ENCODE measurements around the gene VPS33A. TPM values are rescaled to one million over a fixed set of nuclear protein-coding genes. Genes with fewer than 3 reads are reported as not detected.

Gene VPS33A
- total RNA-seq, 4 donors from 2014 or later, result 13.6 to 19.4 (median 15.1) TPM

- H3K27me3 ChIP-seq, result peaks cover 7% of the 10 kb centered on the region
- 91% methylated on average over 10 of the region's 10 CpGs for WGBS
- TF ChIP-seq POLR2A (IDR thresholded peaks at IDR 0.05) (no peak), CTCF (IDR thresholded peaks at IDR 0.05) (no peak), EP300 (IDR thresholded peaks at IDR 0.05) (no peak), POLR2AphosphoS5 (IDR thresholded peaks at IDR 0.05) (no peak)
Measured at GRCh38 chr12:122185494-122186082, 80.7 kb downstream of the VPS33A start.

GRCh38 chr12:122185079-122185478 lies 81.2 kb downstream of the VPS33A start:
- no peak for DNase-seq (ENCODE audit: low spot score in 2 of 2)
- H3K9me3 ChIP-seq, result no peaks in the 10 kb centered on the region
- H3K27me3 ChIP-seq, result peaks cover 7% of the 10 kb centered on the region
- H3K27ac ChIP-seq, result no peak overlapping the region
- TF ChIP-seq CTCF (IDR thresholded peaks at IDR 0.05) (no peak), POLR2A (IDR thresholded peaks at IDR 0.05) (no peak), EP300 (IDR thresholded peaks at IDR 0.05) (no peak), POLR2AphosphoS5 (IDR thresholded peaks at IDR 0.05) (no peak)
- H3K4me1 ChIP-seq, result peaks cover 10% of the 10 kb centered on the region
- H3K36me3 ChIP-seq, result no peaks in the 10 kb centered on the region
- no peak overlapping the region for H3K4me3 ChIP-seq
- 99% methylated on average over 7 of the region's 7 CpGs for WGBS

More at GRCh38 chr12:122185494-122186082, 80.7 kb downstream of the VPS33A start:
- Histone ChIP-seq H3K4me1 (peaks cover 10% of the 10 kb centered on the region), H3K9me3 (no peaks in the 10 kb centered on the region), H3K36me3 (no peaks in the 10 kb centered on the region), H3K4me3 (no peak overlapping the region), H3K27ac (no peak overlapping the region)
- DNase-seq (ENCODE audit: low spot score in 2 of 2), result no peak

- Histone ChIP-seq H3K4me3 (no peak overlapping the region), H3K9me3 (no peaks in the 10 kb centered on the region), H3K36me3 (no peaks in the 10 kb centered on the region), H3K4me1 (peaks cover 10% of the 10 kb centered on the region), H3K27ac (no peak overlapping the region), H3K27me3 (peaks cover 7% of the 10 kb centered on the region)
- 84% methylated on average over 16 of the region's 18 CpGs for WGBS
- no peak for DNase-seq (ENCODE audit: low spot score in 2 of 2)
- no peak for TF ChIP-seq POLR2A (IDR thresholded peaks at IDR 0.05)
- no peak for TF ChIP-seq CTCF (IDR thresholded peaks at IDR 0.05)
- TF ChIP-seq POLR2AphosphoS5 (IDR thresholded peaks at IDR 0.05), result no peak
- TF ChIP-seq EP300 (IDR thresholded peaks at IDR 0.05), result no peak
Measured at GRCh38 chr12:122184517-122184916, 81.8 kb downstream of the VPS33A start.

GRCh38 chr12:122183588-122183940 lies 82.7 kb downstream of the VPS33A start:
- H3K4me3 ChIP-seq, result peak overlapping the region; percentile 54
- no peak for TF ChIP-seq POLR2A (IDR thresholded peaks at IDR 0.05)
- no peak for TF ChIP-seq POLR2AphosphoS5 (IDR thresholded peaks at IDR 0.05)
- no peak for TF ChIP-seq CTCF (IDR thresholded peaks at IDR 0.05)
- TF ChIP-seq EP300 (IDR thresholded peaks at IDR 0.05), result no peak
- WGBS, result 87% methylated on average over 8 of the region's 10 CpGs
- H3K9me3 ChIP-seq, result no peaks in the 10 kb centered on the region
- DNase-seq (ENCODE audit: low spot score in 2 of 2), result no peak
- H3K4me1 ChIP-seq, result peaks cover 10% of the 10 kb centered on the region
- H3K27me3 ChIP-seq, result peaks cover 4% of the 10 kb centered on the region
- H3K36me3 ChIP-seq, result no peaks in the 10 kb centered on the region
- H3K27ac ChIP-seq, result no peak overlapping the region

GRCh38 chr12:122182887-122183587 lies 83.3 kb downstream of the VPS33A start, which contains the start of gene LRRC43:
TSS of gene LRRC43 (plus strand) at chr12:122183123. CDS start at chr12:122183145, 22 bp downstream.
- no peak for TF ChIP-seq EP300 (IDR thresholded peaks at IDR 0.05)
- 2% methylated on average over 20 of the region's 63 CpGs for WGBS
- H3K36me3 ChIP-seq, result no peaks in the 10 kb centered on the region
- H3K27me3 ChIP-seq, result peaks cover 4% of the 10 kb centered on the region
- H3K4me3 ChIP-seq, result peak within 1 kb of the TSS; percentile 54
- H3K9me3 ChIP-seq, result no peaks in the 10 kb centered on the region
- H3K4me1 ChIP-seq, result peaks cover 10% of the 10 kb centered on the region
- DNase-seq (ENCODE audit: low spot score in 2 of 2), result no peak
- no peak within 1 kb of the TSS for H3K27ac ChIP-seq

Other genes starting within 250 kb of the VPS33A start
- gene BCL7A, start 244.6 kb downstream of the VPS33A start, total RNA-seq, result 10 to 100 TPM; 15.9 to 30.9 (median 22.7) TPM
- 10 to 100 TPM; 25.2 to 91.4 (median 35.4) TPM for gene MLXIP, start 187.7 kb downstream of the VPS33A start, total RNA-seq
- gene IL31, start 92.3 kb downstream of the VPS33A start, total RNA-seq, result not detected
- 1 to 10 TPM in 1 of 4 donors, not detected in 3; 1.1 TPM for gene LRRC43, start 83.4 kb downstream of the VPS33A start, total RNA-seq
- 10 to 100 TPM in 1 of 4 donors, 1 to 10 TPM in 3; 3.3 to 12.9 (median 5.6) TPM for gene B3GNT4, start 62.8 kb downstream of the VPS33A start, total RNA-seq
- 10 to 100 TPM; 33.3 to 58.3 (median 53.3) TPM for gene DIABLO, start 40.4 kb downstream of the VPS33A start, total RNA-seq
- 100 to 1,000 TPM; 107 to 170 (median 149) TPM for gene CLIP1, start 156.2 kb upstream of the VPS33A start, total RNA-seq
- gene ZCCHC8, start 234.4 kb upstream of the VPS33A start, total RNA-seq, result 10 to 100 TPM; 21.5 to 49.7 (median 30.2) TPM